OCI-LY1 (cell line): ENCODE results near the gene DMRT2.

Source experiments
- EZH2 ChIP-seq: fragments of 200-600 bp; sonication (generic), shearing (Covaris generic); IDR thresholded peaks from 2 replicates; pipeline ENCODE4 v1.8.0; 2017; ENCODE audit warnings: borderline replicate concordance, mixed run types, mild to moderate bottlenecking, antibody characterized with exemption, low read length, moderate library complexity, mixed read lengths
- TF ChIP-seq, protein P1 (sequence below): fragments of 200-600 bp; sonication (generic), shearing (Covaris generic); IDR thresholded peaks from 2 replicates; pipeline ENCODE4 v1.5.1; 2017; ENCODE audit warnings: mild to moderate bottlenecking, antibody characterized with exemption, low read length, moderate library complexity, mixed read lengths

DNA sequence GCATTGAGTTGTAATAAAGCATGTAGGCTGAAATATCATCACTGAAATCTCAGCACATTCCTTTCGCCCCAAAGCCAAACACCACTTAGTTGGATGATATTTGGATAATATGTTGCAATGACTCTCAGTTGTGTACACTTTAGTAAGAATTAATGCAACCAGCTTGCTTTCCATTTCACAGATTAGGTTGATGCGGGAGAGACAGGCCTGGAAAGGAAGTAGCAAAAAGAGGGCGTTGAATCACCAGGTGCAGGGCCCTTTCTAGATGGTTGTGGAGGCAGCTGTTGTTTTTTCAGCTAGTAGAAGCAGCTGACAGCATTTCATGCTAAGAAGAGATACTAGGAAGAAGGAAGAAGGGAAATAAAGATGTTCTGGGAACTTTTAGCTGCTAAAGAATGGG, 42.8 kb upstream of the DMRT2 start:
- TF ChIP-seq, protein P1, sequence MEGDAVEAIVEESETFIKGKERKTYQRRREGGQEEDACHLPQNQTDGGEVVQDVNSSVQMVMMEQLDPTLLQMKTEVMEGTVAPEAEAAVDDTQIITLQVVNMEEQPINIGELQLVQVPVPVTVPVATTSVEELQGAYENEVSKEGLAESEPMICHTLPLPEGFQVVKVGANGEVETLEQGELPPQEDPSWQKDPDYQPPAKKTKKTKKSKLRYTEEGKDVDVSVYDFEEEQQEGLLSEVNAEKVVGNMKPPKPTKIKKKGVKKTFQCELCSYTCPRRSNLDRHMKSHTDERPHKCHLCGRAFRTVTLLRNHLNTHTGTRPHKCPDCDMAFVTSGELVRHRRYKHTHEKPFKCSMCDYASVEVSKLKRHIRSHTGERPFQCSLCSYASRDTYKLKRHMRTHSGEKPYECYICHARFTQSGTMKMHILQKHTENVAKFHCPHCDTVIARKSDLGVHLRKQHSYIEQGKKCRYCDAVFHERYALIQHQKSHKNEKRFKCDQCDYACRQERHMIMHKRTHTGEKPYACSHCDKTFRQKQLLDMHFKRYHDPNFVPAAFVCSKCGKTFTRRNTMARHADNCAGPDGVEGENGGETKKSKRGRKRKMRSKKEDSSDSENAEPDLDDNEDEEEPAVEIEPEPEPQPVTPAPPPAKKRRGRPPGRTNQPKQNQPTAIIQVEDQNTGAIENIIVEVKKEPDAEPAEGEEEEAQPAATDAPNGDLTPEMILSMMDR = no peak
- no peak for TF ChIP-seq EZH2
